ENCODE data around the gene NARF. TPM values are rescaled to one million over a fixed set of nuclear protein-coding genes. Genes with fewer than 3 reads are reported as not detected.
A peak's percentile ranks its signal among the peaks of the same experiment; 100 is the strongest.

The NARF gene
- total RNA-seq, 6 experiments from 2014 or later = 9.3 to 48.6 (median 21.8) TPM

- DNase-seq (no peak), ATAC-seq (peak; percentile 48 to 65 (median 53))
- Histone ChIP-seq H3K27ac (no peak overlapping the region), H3K4me3 (no peak overlapping the region), H3K4me1 (peaks cover 0 to 9% (median 2%) of the 10 kb centered on the region in 4 donors), H3K27me3 (no peaks in the 10 kb centered on the region), H3K36me3 (no peaks in the 10 kb centered on the region), H3K9me3 (no peaks in the 10 kb centered on the region)
- intact Hi-C loops (cut with DNase I) = loop anchor here in 1 of 2 donors (10.0 kb wide), 1 partner anchor 58 kb away; the partner anchor contains the start of gene TEX19
- 54% methylated on average over 29 of the region's 29 CpGs for WGBS (ENCODE audit: insufficient coverage, low coverage, low lambda C conversion rate, missing lambda C conversion rate)
- no peak for TF ChIP-seq CTCF (IDR thresholded peaks at IDR 0.05)
- no peak for TF ChIP-seq POLR2A (IDR thresholded peaks at IDR 0.05)
Observed at GRCh38 chr17:82412535-82413520, 45.7 kb upstream of the NARF start.

GRCh38 chr17:82414548-82415281, 43.8 kb upstream of the NARF start:
- 7% methylated on average over 19 of the region's 38 CpGs for WGBS (ENCODE audit: insufficient coverage, low coverage, low lambda C conversion rate, missing lambda C conversion rate)
- TF ChIP-seq POLR2A (IDR thresholded peaks at IDR 0.05) (no peak), CTCF (IDR thresholded peaks at IDR 0.05) (peak; percentile 54 to 70 (median 61))
- intact Hi-C loops (cut with DNase I) = loop anchor here in 1 of 2 donors (10.0 kb wide), 1 partner anchor 60 kb away; the partner anchor contains the start of gene TEX19

GRCh38 chr17:82415336-82415735, 43.2 kb upstream of the NARF start:
- no peaks in the 10 kb centered on the region for H3K27me3 ChIP-seq
- TF ChIP-seq POLR2A (IDR thresholded peaks at IDR 0.05) (no peak), CTCF (IDR thresholded peaks at IDR 0.05) (no peak)
- H3K27ac ChIP-seq = no peak overlapping the region
- intact Hi-C loops (cut with DNase I) = loop anchor here in 1 of 2 donors (10.0 kb wide), 1 partner anchor 61 kb away; the partner anchor contains the start of gene TEX19
- H3K36me3 ChIP-seq = no peaks in the 10 kb centered on the region
- WGBS (ENCODE audit: insufficient coverage, low coverage, low lambda C conversion rate, missing lambda C conversion rate) = 88% methylated on average over 5 of the region's 26 CpGs
- no peaks in the 10 kb centered on the region for H3K9me3 ChIP-seq
- no peak overlapping the region for H3K4me3 ChIP-seq
- ATAC-seq (no peak), DNase-seq (no peak)
- H3K4me1 ChIP-seq = peaks cover 0 to 22% (median 6%) of the 10 kb centered on the region in 4 donors

More at GRCh38 chr17:82414548-82415281, 43.8 kb upstream of the NARF start:
- Histone ChIP-seq H3K9me3 (no peaks in the 10 kb centered on the region), H3K27me3 (no peaks in the 10 kb centered on the region), H3K4me3 (peak overlapping the region in 1 of 3 donors; percentile 10), H3K27ac (no peak overlapping the region), H3K4me1 (peaks cover 0 to 21% (median 6%) of the 10 kb centered on the region in 4 donors), H3K36me3 (no peaks in the 10 kb centered on the region)
- peak; percentile 74 to 80 (median 76) for DNase-seq
- peak; percentile 62 to 65 (median 64) for ATAC-seq

GRCh38 chr17:82415786-82416185, 42.8 kb upstream of the NARF start:
- H3K4me3 ChIP-seq = no peak overlapping the region
- H3K36me3 ChIP-seq = no peaks in the 10 kb centered on the region
- no peak for TF ChIP-seq POLR2A (IDR thresholded peaks at IDR 0.05)
- TF ChIP-seq CTCF (IDR thresholded peaks at IDR 0.05) = no peak
- intact Hi-C loops (cut with DNase I) = loop anchor here in 1 of 2 donors (10.0 kb wide), 1 partner anchor 61 kb away; the partner anchor contains the start of gene TEX19
- H3K9me3 ChIP-seq = no peaks in the 10 kb centered on the region
- DNase-seq (no peak), ATAC-seq (no peak)
- WGBS (ENCODE audit: insufficient coverage, low coverage, low lambda C conversion rate, missing lambda C conversion rate) = 90% methylated on average over 6 of the region's 9 CpGs
- no peaks in the 10 kb centered on the region for H3K27me3 ChIP-seq
- H3K27ac ChIP-seq = no peak overlapping the region
- peaks cover 0 to 22% (median 6%) of the 10 kb centered on the region in 4 donors for H3K4me1 ChIP-seq
